Muscle layer of colon (tissue), 2 donors: ENCODE data around the gene CYSLTR2.

Experiments used
- H3K27ac ChIP-seq: one replicate; pipeline ENCODE4 v1.7.0; 2013; ENCODE audit warnings: low read depth, mild to moderate bottlenecking, low read length, moderate library complexity
- H3K27me3 ChIP-seq, 2 donors: one replicate each; pipeline ENCODE4 v1.7.0; 2013; ENCODE audit warnings: low read length in 2 of 2, mild to moderate bottlenecking in 2 of 2; ENCODE audit not compliant: insufficient read depth in 2 of 2, control insufficient read depth in 1 of 2
- H3K36me3 ChIP-seq: one replicate; pipeline ENCODE4 v1.7.0; 2013; ENCODE audit warnings: mild to moderate bottlenecking, low read length; ENCODE audit not compliant: insufficient read depth
- H3K4me1 ChIP-seq: one replicate; pipeline ENCODE4 v1.7.0; 2013; ENCODE audit warnings: mild to moderate bottlenecking, low read length; ENCODE audit not compliant: insufficient read depth
- H3K4me3 ChIP-seq, 2 donors: one replicate each; pipeline ENCODE4 v1.7.0; 2013; ENCODE audit warnings: low read length in 2 of 2, low read depth in 1 of 2, mild to moderate bottlenecking in 1 of 2, moderate library complexity in 1 of 2
- H3K9ac ChIP-seq: one replicate; pipeline ENCODE4 v1.7.0; 2013; ENCODE audit warnings: low read length
- H3K9me3 ChIP-seq: one replicate; pipeline ENCODE4 v1.7.0; 2013; ENCODE audit warnings: mild to moderate bottlenecking, low read length
- donor health status: abdominal sarcoma.
- donor health status: Adenocarcinoma of cecum.

CYSLTR2 gene

DNA sequence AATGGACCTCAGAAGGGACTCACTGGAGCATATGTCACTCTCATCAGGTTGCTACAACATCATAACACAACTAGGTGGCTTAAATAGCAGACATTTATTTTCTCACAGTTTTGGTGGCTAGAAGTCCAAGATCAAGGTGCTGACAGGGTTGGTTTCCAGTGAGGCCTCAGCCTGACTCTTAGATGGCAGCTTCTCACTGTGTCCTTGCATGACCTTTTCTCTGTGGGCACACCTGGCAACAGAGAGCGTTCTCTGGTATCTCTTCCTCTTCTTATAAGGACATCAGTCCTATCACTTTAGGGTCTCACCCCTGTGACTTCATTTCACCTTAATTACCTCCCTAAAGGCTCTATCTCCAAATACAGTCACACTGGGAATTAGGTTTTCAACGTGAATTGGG is 74.5 kb downstream of the CYSLTR2 start:
- Histone ChIP-seq H3K4me1 (no peaks in the 10 kb centered on the region), H3K27me3 (no peaks in the 10 kb centered on the region), H3K36me3 (no peaks in the 10 kb centered on the region), H3K9me3 (no peaks in the 10 kb centered on the region), H3K4me3 (no peak overlapping the region), H3K9ac (no peak overlapping the region), H3K27ac (no peak overlapping the region)

DNA sequence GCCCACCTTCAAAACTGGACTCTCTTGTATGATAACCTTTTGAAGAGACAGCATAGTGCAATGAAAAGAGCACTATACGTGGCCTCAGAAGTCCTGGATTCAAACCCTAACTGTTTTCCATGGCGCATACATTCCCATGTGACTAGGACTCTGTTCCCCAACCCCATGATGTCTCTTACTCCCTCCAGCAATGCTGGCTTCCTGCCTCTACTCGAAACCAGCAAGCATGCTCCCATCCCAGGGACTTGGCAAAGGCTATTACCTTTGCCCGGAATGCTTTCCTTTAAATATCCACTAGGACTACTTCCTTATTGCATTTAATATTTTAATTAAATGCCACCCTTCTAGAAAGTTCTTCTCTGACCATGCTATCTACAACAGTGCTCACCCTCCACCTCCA is 75.1 kb downstream of the CYSLTR2 start:
- no peak overlapping the region for H3K4me3 ChIP-seq
- H3K27me3 ChIP-seq, result no peaks in the 10 kb centered on the region
- no peaks in the 10 kb centered on the region for H3K36me3 ChIP-seq
- H3K27ac ChIP-seq, result no peak overlapping the region
- no peaks in the 10 kb centered on the region for H3K4me1 ChIP-seq
- H3K9ac ChIP-seq, result no peak overlapping the region
- H3K9me3 ChIP-seq, result no peaks in the 10 kb centered on the region

DNA sequence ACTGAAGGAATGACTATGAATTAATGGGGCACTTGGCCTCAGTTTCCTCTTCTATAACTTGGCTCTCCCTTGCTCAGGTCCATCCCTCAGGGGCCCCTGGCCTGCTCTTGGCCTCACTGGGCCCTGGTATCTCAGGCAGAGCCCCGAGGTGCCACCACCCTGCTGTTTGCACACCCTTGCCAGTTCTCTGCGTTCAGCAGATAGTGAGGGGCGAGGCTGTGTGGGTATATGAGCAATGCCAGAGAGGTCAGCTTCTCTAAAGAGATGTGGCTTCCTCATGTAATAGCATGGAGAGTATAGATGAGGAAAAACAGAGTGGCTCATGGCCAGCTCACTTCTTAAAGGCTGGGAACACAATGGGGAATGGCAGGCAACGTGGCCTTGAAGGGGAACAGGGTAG is 76.1 kb downstream of the CYSLTR2 start:
- Histone ChIP-seq H3K27me3 (no peaks in the 10 kb centered on the region), H3K27ac (no peak overlapping the region)

DNA sequence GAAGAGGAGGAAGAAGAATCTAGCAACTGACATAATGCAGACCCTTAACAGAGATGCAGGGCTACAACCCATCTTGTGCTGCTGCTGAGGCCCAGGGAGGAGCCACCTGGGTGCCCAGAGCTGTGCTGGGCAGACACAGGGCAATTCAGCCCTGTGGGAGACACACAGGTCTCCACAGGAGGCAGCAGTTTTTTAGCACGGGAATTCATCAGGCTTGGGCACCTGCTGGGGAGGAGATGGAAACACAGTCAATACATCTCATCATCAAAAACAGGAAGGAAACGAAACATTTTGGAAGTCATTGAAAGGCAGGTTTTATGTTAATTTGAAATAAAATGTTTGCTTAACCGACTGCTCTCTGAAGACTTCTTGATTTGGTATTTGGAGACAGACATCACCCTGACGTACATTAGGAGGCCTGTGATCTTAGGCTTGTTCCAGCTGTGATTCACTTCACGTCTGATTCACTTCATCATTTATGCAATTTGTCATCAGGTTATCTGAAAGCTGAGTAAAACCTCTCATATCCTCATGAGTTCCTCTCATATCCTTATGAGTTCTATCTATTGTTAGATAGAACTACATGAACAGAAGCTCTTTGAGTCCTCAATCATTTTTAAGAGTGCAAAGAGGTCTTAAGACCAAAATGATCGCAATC is 77.4 kb downstream of the CYSLTR2 start:
- no peaks in the 10 kb centered on the region for H3K36me3 ChIP-seq
- no peak overlapping the region for H3K4me3 ChIP-seq
- no peaks in the 10 kb centered on the region for H3K9me3 ChIP-seq
- H3K4me1 ChIP-seq, result no peaks in the 10 kb centered on the region
- no peak overlapping the region for H3K9ac ChIP-seq
- no peak overlapping the region for H3K27ac ChIP-seq
- H3K27me3 ChIP-seq, result no peaks in the 10 kb centered on the region

More for the DNA sequence above, 76.1 kb downstream of the CYSLTR2 start:
- Histone ChIP-seq H3K4me1 (no peaks in the 10 kb centered on the region), H3K9ac (no peak overlapping the region), H3K4me3 (no peak overlapping the region), H3K36me3 (no peaks in the 10 kb centered on the region), H3K9me3 (no peaks in the 10 kb centered on the region)

DNA sequence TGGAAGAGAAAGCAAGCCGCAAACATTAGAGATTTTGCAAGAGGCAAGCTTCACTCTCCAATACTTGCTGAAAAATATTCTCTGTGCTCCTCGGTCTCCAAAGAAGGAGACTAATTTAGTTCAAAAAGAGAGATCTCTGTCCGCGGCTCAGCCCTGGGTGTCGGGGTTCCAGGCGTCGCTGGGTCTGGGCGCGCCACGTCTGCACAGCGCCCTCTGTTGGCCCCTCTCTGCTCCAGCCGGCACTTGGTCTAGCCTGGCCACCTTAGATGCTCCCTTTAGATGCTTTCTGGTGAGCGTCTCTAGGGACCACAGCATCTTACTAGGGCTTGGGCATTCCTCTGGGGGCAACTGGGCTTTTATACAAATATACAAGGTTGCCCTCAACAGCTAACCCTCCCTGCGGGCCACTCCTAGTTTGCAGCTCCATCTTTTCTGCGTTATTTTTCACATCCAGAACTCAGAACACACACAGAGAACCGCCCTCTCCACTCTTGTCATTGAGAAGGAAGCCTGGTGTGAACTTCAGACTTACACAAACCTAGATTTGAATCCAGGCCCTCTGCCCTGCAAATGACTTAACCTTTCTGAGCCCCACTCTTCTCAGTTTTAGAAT is 78.3 kb downstream of the CYSLTR2 start:
- no peaks in the 10 kb centered on the region for H3K27me3 ChIP-seq
- H3K9ac ChIP-seq, result no peak overlapping the region
- H3K27ac ChIP-seq, result no peak overlapping the region
- H3K4me1 ChIP-seq, result no peaks in the 10 kb centered on the region
- no peak overlapping the region for H3K4me3 ChIP-seq
- H3K36me3 ChIP-seq, result no peaks in the 10 kb centered on the region
- H3K9me3 ChIP-seq, result no peaks in the 10 kb centered on the region

DNA sequence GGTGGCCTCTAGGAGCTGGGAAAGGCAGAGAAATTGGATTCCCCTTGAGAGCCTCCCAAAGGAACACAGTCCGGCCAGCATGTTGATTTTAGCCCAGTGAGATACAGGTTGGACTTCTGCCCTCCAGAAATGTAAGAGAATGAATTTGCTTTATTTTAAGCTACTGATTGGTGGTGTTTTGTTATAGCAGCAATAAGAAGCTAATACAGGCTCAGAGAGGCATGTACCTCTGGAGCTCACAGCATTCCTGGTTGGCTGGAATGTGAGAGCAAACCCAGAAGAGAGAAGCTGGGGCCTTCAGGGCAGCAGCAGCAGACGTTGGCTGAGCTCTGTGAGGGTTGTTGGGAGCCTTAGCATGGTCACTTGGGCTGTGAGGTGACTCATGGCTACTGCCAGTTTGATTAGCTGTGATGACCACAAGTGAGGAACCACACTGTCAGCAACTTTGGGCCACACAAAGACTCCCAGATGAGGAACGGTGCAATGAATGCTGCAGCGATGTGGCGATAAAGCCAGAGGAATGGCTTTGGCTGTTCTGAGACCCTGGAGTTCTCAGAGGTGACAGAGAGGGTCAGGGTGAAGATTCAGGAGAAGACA is 80.1 kb downstream of the CYSLTR2 start:
- Histone ChIP-seq H3K36me3 (no peaks in the 10 kb centered on the region), H3K9me3 (no peaks in the 10 kb centered on the region), H3K9ac (no peak overlapping the region), H3K27me3 (no peaks in the 10 kb centered on the region), H3K27ac (no peak overlapping the region), H3K4me1 (no peaks in the 10 kb centered on the region), H3K4me3 (no peak overlapping the region)

DNA sequence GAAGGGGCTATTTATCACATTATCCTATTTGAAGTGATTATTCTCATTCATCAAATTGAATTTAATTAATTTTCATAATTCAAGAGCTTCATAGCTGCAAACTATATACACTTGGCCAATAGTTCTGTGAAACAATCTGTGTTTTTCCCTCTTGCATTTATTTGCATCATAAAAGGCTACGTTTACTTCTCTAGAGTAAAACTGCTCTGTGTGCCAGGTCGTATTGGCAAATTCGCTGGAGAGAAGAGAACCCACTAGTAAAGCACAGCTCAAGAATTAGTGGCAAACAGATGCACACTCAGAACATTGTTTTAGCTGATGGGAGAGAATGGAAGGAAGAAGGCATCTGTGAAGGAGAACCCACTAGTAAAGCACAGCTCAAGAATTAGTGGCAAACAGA is 81.8 kb downstream of the CYSLTR2 start:
- Histone ChIP-seq H3K27ac (no peak overlapping the region), H3K4me3 (no peak overlapping the region), H3K27me3 (no peaks in the 10 kb centered on the region), H3K9ac (no peak overlapping the region), H3K4me1 (no peaks in the 10 kb centered on the region), H3K9me3 (no peaks in the 10 kb centered on the region), H3K36me3 (no peaks in the 10 kb centered on the region)

DNA sequence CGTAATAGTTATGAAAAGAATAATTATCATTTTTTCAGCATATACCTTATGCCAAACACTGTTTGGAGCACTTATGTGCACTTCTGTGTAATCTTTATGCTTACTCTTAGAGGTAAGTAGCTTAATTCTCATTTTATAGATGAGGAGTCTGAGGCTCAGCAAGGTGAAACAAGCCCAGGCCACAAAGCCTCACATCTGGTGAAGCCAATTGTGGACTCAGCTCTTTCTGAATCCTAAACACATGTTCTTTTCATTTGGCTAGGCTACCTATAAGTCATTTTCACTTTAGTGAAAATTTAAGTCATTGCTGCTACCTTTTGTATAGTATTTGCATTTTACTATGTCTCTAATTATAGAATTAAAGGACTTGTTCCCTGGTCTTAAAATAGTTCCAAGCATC is 84.0 kb downstream of the CYSLTR2 start:
- Histone ChIP-seq H3K27ac (no peak overlapping the region), H3K4me1 (no peaks in the 10 kb centered on the region), H3K27me3 (no peaks in the 10 kb centered on the region), H3K4me3 (no peak overlapping the region), H3K9ac (no peak overlapping the region), H3K9me3 (no peaks in the 10 kb centered on the region), H3K36me3 (no peaks in the 10 kb centered on the region)

DNA sequence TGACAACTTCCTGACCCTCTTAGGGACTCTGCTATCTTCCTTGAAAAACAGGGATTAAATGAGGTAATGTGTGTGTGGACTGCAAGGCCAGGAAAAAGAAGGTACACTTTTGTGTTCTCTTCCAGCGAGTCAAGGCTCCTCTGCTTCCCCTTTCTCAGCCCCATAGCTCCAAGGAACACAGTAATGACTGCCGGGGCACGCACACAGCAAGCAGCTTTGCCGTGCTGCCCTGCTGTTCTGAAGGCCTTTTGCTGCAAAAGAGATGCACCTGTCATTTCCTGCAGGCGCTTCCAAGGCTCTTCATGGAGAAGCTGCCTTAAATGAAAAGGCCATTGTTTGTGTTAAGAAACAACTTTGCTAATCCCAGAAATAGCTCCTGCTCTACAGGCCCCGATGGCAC is 84.6 kb downstream of the CYSLTR2 start:
- Histone ChIP-seq H3K9ac (no peak overlapping the region), H3K4me1 (no peaks in the 10 kb centered on the region), H3K36me3 (no peaks in the 10 kb centered on the region), H3K9me3 (no peaks in the 10 kb centered on the region), H3K4me3 (no peak overlapping the region), H3K27me3 (no peaks in the 10 kb centered on the region), H3K27ac (no peak overlapping the region)

DNA sequence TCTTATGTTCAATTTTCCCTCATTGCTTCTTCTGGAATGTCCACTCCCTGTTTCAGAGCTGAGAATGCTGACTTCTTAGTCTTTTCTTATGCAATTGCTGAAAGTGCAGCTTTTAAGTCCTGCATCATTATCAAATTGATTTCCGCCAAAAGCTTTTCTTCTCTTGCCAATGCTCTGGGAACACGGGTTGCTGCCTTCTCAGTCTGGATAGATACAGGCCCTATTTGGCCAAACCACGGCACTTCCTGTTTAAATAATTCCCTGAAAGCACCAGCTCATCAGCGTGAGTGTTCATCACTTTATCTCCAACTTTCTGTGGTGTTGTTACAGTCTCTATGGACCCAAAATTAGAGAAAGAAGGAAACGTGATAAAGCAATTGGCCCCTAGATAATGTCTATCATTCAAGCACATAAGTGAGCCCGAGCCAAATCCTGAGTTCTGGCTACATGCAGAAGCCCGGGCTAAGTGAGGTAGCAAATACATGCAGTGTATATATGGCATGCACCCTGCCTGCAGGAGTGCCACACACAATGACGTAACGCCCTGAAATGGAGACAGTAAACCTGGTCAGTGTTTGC is 85.7 kb downstream of the CYSLTR2 start:
- Histone ChIP-seq H3K4me3 (no peak overlapping the region), H3K27me3 (no peaks in the 10 kb centered on the region), H3K9ac (no peak overlapping the region), H3K4me1 (no peaks in the 10 kb centered on the region), H3K27ac (no peak overlapping the region), H3K36me3 (no peaks in the 10 kb centered on the region), H3K9me3 (no peaks in the 10 kb centered on the region)

DNA sequence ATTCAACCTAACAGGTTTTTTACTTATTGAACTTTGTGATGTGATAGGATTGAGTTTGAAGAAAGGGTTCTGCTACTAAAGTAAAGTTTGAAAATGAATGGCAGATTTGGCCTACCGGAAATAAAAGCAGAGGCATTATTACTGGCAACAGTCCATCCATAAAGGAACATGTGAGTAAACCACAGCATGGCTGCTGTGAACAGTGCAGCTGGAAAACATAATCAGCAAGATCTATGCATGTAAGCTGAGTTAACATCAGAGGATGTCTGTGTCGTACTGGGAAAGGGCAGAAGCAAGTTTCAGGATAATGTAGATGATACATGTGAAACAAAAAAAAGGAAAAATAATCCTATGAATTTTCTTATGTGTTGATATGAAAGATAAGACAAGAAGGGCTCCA is 87.6 kb downstream of the CYSLTR2 start:
- H3K27me3 ChIP-seq, result no peaks in the 10 kb centered on the region

More for the DNA sequence above, 87.6 kb downstream of the CYSLTR2 start:
- no peak overlapping the region for H3K4me3 ChIP-seq
- H3K9ac ChIP-seq, result no peak overlapping the region
- no peak overlapping the region for H3K27ac ChIP-seq
- H3K4me1 ChIP-seq, result no peaks in the 10 kb centered on the region
- H3K36me3 ChIP-seq, result no peaks in the 10 kb centered on the region
- no peaks in the 10 kb centered on the region for H3K9me3 ChIP-seq
